ENCODE results near the gene ACACB.

Gene ACACB

DNA sequence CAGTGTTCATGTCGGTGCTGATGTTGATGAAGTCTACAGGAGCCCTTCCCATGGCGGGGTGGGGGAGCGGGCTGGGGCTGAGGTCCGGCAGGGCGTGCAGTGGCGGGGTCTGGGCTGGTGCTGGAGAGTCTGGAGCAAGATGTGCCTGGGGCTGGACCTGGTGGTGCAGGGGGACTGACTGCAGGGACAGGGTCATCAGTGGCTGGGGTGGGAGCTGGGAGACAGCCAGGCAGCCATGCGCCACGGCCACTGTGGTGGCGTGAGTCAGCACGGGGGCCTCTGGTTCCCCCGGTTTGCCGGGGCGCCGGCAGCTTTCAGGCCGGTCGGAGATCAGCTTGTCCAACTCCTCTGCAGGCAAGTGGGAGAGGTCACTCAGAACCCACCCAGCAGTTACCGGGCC is 165.1 kb downstream of the ACACB start:
- DNase-seq, result no peak

DNA sequence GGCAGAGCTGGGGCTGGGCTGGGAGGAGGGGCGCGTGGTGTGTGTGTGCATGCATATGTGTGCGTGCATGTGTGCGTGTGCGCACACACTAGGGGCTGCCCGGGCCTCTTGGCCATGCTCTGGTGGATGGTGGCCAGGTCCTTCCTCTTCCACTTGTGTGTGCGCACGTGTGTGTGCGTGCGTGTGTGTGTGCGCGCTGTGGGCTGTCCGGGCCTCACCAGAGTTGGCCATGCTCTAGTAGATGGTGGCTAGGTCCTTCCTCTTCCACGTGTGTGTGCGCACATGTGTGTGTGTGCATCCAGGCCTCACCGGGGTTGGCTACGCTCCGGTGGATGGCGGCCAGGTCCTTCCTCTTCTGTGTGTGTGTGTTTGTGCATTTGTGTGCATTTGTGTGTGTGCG is 168.0 kb downstream of the ACACB start:
- DNase-seq, result no peak

DNA sequence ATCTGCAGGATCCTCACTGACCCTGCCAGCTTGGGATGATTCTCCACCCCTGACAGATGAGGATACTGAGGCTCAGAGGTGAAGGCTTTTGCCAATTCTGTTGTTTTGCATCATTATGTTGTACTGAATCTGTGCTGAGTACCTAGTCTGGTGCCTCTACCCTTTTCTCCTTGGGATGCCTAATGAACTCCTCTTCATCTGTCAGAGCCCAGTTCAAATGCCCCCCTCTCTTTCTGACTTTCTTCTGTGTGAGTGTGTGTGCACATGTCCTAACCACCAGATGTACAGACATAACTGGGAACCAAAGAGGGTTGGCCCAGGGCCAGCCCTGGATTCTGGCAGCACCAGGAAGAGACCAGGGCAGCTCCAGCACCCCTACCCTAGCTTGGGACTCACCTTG is 169.9 kb downstream of the ACACB start:
- DNase-seq, result no peak

DNA sequence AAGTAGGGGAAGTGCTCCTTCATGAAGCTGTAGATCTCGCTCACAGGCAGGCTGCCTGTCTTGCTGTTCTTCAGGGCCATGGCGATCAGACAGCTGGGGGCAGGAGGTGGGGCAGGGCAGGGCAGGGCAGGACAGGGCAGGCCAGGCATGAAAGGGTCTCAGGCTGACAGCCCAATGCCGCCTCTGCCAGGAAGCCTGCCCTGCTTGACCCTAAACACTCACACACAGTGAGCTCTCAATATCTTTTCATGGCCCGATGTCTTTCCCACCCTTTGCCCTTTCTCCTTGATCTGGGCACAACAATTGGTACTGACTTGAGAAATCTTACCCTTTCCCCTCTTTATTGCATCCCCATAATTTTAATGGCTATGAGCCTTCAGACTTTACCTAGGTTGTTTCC is 170.3 kb downstream of the ACACB start:
- DNase-seq, result no peak

DNA sequence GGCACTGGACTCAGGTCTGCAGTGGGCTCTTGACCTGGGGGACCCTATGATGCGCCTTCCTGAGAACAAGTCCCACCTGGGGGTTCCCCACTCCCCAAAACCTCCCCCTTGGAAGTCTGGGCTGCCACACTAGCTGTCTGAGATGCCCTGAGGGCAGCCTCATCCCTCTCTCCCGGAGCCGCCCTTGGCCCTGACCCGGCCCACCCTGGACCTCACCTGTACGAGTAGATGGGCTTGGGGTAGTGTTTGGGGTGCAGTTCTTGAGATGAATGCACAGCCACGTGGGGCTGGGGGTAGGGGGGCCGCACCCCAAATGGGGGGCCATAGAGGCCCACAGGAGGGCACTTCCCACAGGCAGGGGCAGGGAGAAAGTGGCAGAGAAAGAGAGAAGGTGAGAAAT is 170.8 kb downstream of the ACACB start:
- DNase-seq, result no peak

DNA sequence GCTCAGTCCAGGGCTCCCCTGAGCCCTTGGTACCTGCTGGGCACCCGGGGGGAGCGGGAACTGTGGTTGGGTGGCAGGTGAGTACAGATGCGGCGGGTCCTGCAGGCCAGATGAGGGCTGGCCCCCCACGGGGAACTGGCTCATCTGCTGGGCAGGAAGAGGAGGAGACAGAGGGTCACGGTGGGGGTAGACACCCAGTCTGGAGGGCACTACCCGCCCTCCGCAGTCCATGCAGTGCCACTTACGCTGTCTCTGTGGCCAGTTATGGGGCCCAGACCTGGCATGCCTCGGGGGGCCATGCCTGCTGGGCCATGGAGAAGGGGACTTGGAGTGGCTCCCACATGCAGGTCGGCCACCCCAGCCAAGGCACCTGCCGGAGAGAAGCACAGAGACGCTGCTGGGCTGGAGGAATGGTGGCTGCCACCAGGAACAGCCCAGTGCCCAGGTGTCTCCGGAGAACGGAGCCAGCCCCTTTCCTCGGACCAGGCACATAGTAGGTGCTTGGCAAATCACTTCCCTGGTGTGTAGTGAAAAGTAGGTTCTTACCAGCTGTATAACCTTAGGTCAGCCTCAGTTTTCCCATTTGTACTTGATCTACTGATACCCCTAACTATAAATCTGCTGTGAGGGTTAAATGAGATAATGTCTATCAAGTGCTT is 171.6 kb downstream of the ACACB start:
- DNase-seq, result no peak

GRCh38 chr12:109288571-109288970 is 172.2 kb downstream of the ACACB start:
- no peak for DNase-seq

DNA sequence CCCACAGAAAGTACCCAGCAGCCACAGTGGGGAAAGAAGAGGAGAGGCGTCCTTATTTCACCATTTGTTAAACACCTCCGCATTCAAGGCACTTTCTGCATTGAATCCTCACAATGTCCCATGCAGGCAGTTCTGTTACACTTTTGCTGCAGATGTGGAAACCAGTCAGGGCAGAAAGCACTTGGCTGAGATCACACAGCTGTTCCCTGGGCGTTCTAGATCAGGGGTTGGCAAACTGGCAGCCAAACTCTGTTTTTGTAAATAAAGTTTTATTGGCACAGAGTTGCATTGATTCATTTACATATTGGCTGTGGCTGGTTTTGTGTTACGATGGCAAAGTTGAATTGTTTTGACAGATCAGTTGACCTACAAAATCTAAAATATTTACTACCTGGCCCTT is 172.6 kb downstream of the ACACB start:
- no peak for DNase-seq

DNA sequence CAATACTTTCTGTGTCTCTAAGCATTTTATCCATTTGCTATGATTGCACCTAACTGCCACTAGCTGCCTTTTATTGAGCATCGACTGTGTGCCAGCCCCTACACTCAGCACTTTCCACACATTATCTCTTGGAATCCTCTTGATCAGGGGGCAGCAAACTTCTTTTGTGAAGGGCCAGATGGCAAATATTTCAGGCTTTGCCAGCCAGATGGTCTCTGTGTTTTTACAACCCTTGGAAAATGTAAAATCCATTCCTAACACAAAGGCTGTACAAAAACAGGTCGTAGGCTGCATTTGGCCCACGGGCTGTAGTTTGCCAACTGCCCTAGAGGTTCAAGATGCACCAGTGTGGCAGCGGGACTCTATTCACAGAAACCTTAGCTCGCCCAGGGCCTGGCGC is 173.2 kb downstream of the ACACB start:
- no peak for DNase-seq

DNA sequence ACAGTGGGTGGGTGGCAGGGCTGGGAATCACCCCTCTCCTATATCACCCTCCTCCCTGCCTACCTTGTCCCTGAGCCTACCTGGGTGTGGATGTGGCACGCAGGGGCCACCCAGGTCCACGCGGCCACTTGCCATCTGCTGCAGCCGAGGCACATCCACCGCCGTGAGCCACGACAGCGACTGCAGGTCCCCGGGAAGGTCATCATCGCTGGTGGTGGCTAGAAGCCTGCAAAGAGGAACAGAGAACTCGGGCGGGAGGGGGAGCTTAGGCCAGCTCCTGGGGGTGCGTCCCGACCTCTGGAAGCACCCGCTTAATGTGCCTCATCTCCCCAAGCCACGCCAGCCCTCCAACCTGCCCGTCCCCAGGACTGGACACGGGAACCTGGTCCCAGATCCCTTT is 173.7 kb downstream of the ACACB start:
- no peak for DNase-seq

GRCh38 chr12:109291117-109291516 is 174.7 kb downstream of the ACACB start:
- no peak for DNase-seq

- peak; percentile 34 for DNase-seq
These were observed 175.3 kb downstream of the ACACB start for GRCh38 chr12:109291521-109292341.

GRCh38 chr12:109292342-109292711 is 175.9 kb downstream of the ACACB start:
- no peak for DNase-seq

DNA sequence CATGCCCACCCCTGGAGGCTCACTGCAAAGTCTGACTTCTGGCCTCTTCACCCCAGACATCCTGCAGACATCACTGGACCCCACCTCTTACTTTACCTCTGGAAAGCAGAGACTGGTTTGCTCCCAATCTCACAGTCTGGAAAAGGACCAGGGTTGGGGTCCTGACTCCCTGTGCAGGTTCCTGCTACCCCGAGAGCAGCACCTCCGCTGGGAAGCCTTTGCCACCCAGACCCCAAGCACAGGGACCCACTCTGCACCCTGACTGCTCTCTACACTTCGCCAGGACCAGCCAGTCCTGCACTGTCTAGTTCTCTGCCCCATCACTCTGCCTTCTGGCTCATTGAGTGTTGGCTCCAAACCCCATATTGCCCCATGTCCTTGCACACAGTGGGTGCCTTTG is 176.7 kb downstream of the ACACB start:
- DNase-seq, result no peak

- DNase-seq, result no peak
These were observed 178.0 kb downstream of the ACACB start for GRCh38 chr12:109294286-109294796.

DNA sequence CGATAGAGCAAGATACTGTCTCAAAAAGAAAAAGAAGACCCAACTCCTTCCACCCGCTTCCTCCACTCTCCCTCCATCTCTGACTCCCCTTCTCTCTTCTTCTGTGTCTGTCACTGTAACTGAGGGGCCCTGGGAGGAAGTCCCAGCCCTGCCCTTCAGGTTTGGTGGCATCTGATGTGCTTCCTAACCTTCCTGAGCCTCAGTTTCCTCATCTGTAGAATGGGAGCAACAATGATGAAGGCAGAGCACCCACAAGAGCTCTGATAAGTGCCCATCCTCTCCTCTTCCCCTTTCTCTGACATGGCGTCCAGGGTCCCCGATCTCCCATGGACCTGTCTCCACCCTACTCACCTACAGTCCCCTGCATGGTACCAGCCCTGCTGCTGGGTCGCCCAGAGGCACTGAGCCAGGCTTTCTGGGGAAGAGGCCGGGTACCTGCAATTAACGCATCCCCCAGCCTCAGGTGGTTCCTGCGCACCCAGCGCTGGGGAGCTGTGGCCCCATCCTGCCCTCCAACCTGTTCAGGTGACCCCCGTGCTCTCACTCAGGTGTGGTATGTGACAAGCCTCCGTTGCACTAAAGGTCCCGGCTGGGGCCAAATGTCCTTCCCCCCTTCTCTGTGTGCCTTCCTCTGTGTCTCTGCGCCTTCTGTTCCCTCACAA is 179.5 kb downstream of the ACACB start:
- DNase-seq, result no peak

GRCh38 chr12:109296431-109296830 is 180.0 kb downstream of the ACACB start:
- DNase-seq, result no peak

GRCh38 chr12:109299849-109300248 is 183.5 kb downstream of the ACACB start:
- DNase-seq, result no peak

- DNase-seq, result no peak
These were observed 185.3 kb downstream of the ACACB start for GRCh38 chr12:109301643-109302168.

DNA sequence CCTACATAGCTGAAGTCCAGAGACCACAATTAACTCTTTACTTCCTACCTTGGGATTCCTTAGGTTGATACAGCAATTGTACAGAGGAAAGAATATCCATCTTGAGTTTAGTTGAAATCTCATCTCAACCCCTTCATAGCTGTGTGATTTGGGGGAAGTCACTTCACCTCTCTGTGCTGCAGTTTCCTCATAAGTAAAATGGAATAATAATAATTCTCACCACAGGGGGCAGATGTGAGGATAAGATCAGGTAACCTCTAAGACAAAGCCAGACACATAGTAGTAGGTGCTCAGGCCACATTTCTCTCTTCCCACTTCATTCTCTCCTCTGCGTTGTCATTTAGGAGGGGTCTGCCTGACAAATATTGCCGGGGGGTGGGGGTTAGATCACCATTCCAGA is 186.0 kb downstream of the ACACB start:
- DNase-seq, result no peak

DNA sequence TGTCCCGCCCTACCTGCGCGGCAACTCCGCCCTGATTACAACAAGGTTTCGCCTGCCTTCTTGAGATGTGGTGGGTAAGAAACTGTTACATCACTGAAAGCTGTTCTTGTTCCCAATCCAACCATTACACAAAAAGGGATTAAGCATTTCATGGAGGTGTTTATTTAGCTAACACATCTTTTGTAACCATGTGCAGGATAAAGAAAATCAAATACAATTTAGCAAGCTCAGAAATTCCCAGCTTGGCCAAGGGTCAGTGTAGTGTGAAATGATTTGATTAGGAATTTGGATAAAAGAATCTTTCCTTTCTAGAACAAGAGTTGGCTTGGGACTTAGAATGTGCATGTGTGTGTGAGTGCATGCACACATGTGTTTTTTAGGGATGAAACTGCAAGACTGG is 186.4 kb downstream of the ACACB start:
- no peak for DNase-seq

GRCh38 chr12:109304485-109304884 is 188.1 kb downstream of the ACACB start:
- DNase-seq, result no peak

- no peak for DNase-seq
These were observed 189.2 kb downstream of the ACACB start for GRCh38 chr12:109305547-109305946.
